HG03378 (cell line): ENCODE data around the gene DOCK1.
"Not testable (repeated sequence)": the region's sequence is repeated elsewhere in the genome, so short reads cannot be mapped to it uniquely, and the experiment has no call there.

Source experiments
- ATAC-seq: cut with Tn5 transposase; IDR thresholded peaks from one replicate; pipeline ENCODE4 v1.9.1; 2021; ENCODE audit warnings: mild to moderate bottlenecking, moderate library complexity; ENCODE audit not compliant: unreplicated experiment

DOCK1 gene

GRCh38 chr10:126924180-126924914 is 19.1 kb downstream of the DOCK1 start:
- ATAC-seq = no peak

GRCh38 chr10:126924915-126925300 is 19.7 kb downstream of the DOCK1 start:
- ATAC-seq = no peak

GRCh38 chr10:126926568-126926967 is 21.3 kb downstream of the DOCK1 start:
- ATAC-seq = no peak

- ATAC-seq = no peak
Observed at GRCh38 chr10:126927799-126928198, 22.6 kb downstream of the DOCK1 start.

- ATAC-seq = no peak
Observed at GRCh38 chr10:126928274-126928673, 23.0 kb downstream of the DOCK1 start.

GRCh38 chr10:126929391-126929790 is 24.2 kb downstream of the DOCK1 start:
- no peak for ATAC-seq

- no peak for ATAC-seq
Observed at GRCh38 chr10:126930131-126930882, 25.1 kb downstream of the DOCK1 start.

- ATAC-seq = no peak
Observed at GRCh38 chr10:126930883-126931503, 25.8 kb downstream of the DOCK1 start.

- no peak for ATAC-seq
Observed at GRCh38 chr10:126931544-126931943, 26.3 kb downstream of the DOCK1 start.

GRCh38 chr10:126932516-126932915 is 27.3 kb downstream of the DOCK1 start:
- no peak for ATAC-seq

GRCh38 chr10:126933116-126933515 is 27.9 kb downstream of the DOCK1 start:
- no peak for ATAC-seq

- ATAC-seq = no peak
Observed at GRCh38 chr10:126935263-126935946, 30.2 kb downstream of the DOCK1 start.

GRCh38 chr10:126937026-126937425 is 31.8 kb downstream of the DOCK1 start:
- ATAC-seq = no peak

GRCh38 chr10:126938121-126938520 is 32.9 kb downstream of the DOCK1 start:
- ATAC-seq = not testable (repeated sequence)

- no peak for ATAC-seq
Observed at GRCh38 chr10:126939706-126940105, 34.5 kb downstream of the DOCK1 start.

GRCh38 chr10:126940670-126941310 is 35.6 kb downstream of the DOCK1 start:
- ATAC-seq = no peak

GRCh38 chr10:126944191-126944590 is 39.0 kb downstream of the DOCK1 start:
- ATAC-seq = no peak

GRCh38 chr10:126945351-126946030 is 40.3 kb downstream of the DOCK1 start:
- no peak for ATAC-seq

- no peak for ATAC-seq
Observed at GRCh38 chr10:126946746-126947145, 41.5 kb downstream of the DOCK1 start.
